ENCODE measurements around the gene BTBD16.

The BTBD16 gene

DNA sequence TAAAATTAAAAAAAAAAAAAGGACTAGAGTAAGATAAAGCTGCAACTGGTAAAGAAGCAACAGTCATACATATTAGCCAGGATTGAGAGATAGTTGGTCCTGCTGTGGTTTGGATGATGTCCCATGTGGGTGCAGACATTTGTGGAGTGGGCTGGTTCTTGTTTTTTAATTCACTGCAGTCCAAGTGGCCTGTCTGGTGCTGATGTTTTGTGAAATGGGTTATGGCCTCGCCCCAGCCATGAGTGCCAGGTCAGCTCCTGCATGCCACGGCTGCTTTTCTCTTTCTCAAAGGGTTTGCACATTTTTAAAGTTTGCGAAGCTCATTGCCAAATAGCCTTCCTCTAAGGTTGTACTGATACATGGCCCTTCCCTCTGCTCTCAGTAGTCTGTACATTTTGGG lies 14.1 kb upstream of the BTBD16 start:
- H3K27ac Mint-ChIP-seq: no peak overlapping the region

GRCh38 chr10:122258136-122259074 lies 12.7 kb upstream of the BTBD16 start:
- H3K4me3 Mint-ChIP-seq: no peak overlapping the region
- H3K27ac Mint-ChIP-seq: no peak overlapping the region
- H3K27me3 Mint-ChIP-seq: peaks cover 7% of the 10 kb centered on the region
- H3K4me1 Mint-ChIP-seq: no peaks in the 10 kb centered on the region
- H3K36me3 Mint-ChIP-seq: peaks cover 2% of the 10 kb centered on the region
- peaks cover 6% of the 10 kb centered on the region for H3K9me3 Mint-ChIP-seq

More for the DNA sequence above, 14.1 kb upstream of the BTBD16 start:
- Mint-ChIP-seq H3K9me3 (no peaks in the 10 kb centered on the region), H3K4me3 (no peak overlapping the region), H3K36me3 (no peaks in the 10 kb centered on the region), H3K27me3 (peaks cover 4% of the 10 kb centered on the region), H3K4me1 (no peaks in the 10 kb centered on the region)

GRCh38 chr10:122259075-122259466 lies 12.0 kb upstream of the BTBD16 start:
- no peak overlapping the region for H3K4me3 Mint-ChIP-seq
- no peak overlapping the region for H3K27ac Mint-ChIP-seq
- peaks cover 8% of the 10 kb centered on the region for H3K9me3 Mint-ChIP-seq
- H3K36me3 Mint-ChIP-seq: peaks cover 4% of the 10 kb centered on the region
- H3K4me1 Mint-ChIP-seq: no peaks in the 10 kb centered on the region
- H3K27me3 Mint-ChIP-seq: peaks cover 8% of the 10 kb centered on the region

- Mint-ChIP-seq H3K27me3 (peaks cover 16% of the 10 kb centered on the region), H3K4me1 (no peaks in the 10 kb centered on the region), H3K36me3 (peaks cover 4% of the 10 kb centered on the region), H3K27ac (no peak overlapping the region), H3K4me3 (no peak overlapping the region), H3K9me3 (peaks cover 8% of the 10 kb centered on the region)
Observed at GRCh38 chr10:122261584-122261983, 9.5 kb upstream of the BTBD16 start.

- Mint-ChIP-seq H3K9me3 (peaks cover 8% of the 10 kb centered on the region), H3K4me3 (no peak overlapping the region), H3K27me3 (peaks cover 22% of the 10 kb centered on the region), H3K4me1 (no peaks in the 10 kb centered on the region), H3K27ac (no peak overlapping the region), H3K36me3 (peaks cover 4% of the 10 kb centered on the region)
Observed at GRCh38 chr10:122263971-122264370, 7.1 kb upstream of the BTBD16 start.

DNA sequence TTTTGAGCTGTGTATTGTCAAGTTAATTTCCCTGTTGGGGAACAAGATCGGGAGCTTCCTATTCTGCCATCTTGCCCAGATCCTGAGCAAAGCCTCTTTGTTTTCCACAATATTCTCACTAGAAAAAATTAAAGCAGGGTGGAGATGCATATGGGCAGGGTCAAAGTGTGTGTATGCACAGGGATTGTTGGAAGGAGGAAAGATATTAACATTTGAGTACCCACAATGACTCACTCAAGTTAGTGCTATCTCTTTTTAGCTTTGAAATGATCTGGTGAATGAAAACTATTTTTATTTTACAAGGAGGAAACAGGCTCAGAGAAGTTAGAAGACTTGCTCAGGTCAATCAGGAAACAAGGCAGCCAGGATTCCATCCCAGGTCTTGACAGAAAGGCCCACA lies 6.7 kb upstream of the BTBD16 start:
- peaks cover 4% of the 10 kb centered on the region for H3K36me3 Mint-ChIP-seq
- H3K4me3 Mint-ChIP-seq: no peak overlapping the region
- peaks cover 22% of the 10 kb centered on the region for H3K27me3 Mint-ChIP-seq

GRCh38 chr10:122264931-122265330 lies 6.2 kb upstream of the BTBD16 start:
- no peak overlapping the region for H3K4me3 Mint-ChIP-seq
- peaks cover 4% of the 10 kb centered on the region for H3K36me3 Mint-ChIP-seq
- H3K27ac Mint-ChIP-seq: no peak overlapping the region
- peaks cover 8% of the 10 kb centered on the region for H3K9me3 Mint-ChIP-seq
- H3K4me1 Mint-ChIP-seq: no peaks in the 10 kb centered on the region
- H3K27me3 Mint-ChIP-seq: peaks cover 22% of the 10 kb centered on the region

More for the DNA sequence above, 6.7 kb upstream of the BTBD16 start:
- peaks cover 8% of the 10 kb centered on the region for H3K9me3 Mint-ChIP-seq
- H3K27ac Mint-ChIP-seq: no peak overlapping the region
- H3K4me1 Mint-ChIP-seq: no peaks in the 10 kb centered on the region

DNA sequence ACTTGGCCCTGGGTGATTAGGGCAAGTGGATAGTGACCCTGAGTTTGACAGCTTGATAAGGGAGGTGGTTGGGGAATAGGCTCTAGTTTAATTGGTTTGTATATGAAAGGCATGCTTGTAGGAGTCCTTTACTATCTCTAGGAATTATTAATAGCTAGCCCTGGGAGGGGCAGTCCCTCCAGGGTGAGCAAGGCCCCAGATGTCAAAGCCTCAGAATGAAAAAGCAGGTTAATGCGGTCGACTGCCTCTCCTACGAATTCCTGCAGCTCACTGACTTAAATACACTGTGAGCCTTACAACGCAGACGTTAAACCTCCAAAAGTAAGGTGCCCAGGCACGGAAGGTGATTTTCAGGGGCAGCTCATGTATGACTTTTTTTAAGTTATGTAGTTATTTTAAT lies 5.2 kb upstream of the BTBD16 start:
- Mint-ChIP-seq H3K27me3 (peaks cover 21% of the 10 kb centered on the region), H3K4me1 (no peaks in the 10 kb centered on the region), H3K9me3 (peaks cover 8% of the 10 kb centered on the region), H3K27ac (no peak overlapping the region), H3K4me3 (no peak overlapping the region), H3K36me3 (peaks cover 4% of the 10 kb centered on the region)

GRCh38 chr10:122267849-122268737 lies 3.0 kb upstream of the BTBD16 start:
- Mint-ChIP-seq H3K27me3 (peaks cover 20% of the 10 kb centered on the region), H3K27ac (no peak overlapping the region), H3K4me1 (no peaks in the 10 kb centered on the region), H3K9me3 (peaks cover 5% of the 10 kb centered on the region), H3K4me3 (no peak overlapping the region), H3K36me3 (peaks cover 4% of the 10 kb centered on the region)

- Mint-ChIP-seq H3K36me3 (no peaks in the 10 kb centered on the region), H3K9me3 (no peaks in the 10 kb centered on the region), H3K27me3 (peaks cover 16% of the 10 kb centered on the region), H3K4me3 (no peak overlapping the region), H3K4me1 (no peaks in the 10 kb centered on the region), H3K27ac (no peak overlapping the region)
Observed at GRCh38 chr10:122269059-122269687, 1.9 kb upstream of the BTBD16 start.

GRCh38 chr10:122273966-122274545 lies 3.0 kb downstream of the BTBD16 start:
- H3K27ac Mint-ChIP-seq: no peak overlapping the region
- peaks cover 6% of the 10 kb centered on the region for H3K27me3 Mint-ChIP-seq
- no peaks in the 10 kb centered on the region for H3K9me3 Mint-ChIP-seq
- no peaks in the 10 kb centered on the region for H3K4me1 Mint-ChIP-seq
- H3K4me3 Mint-ChIP-seq: no peak overlapping the region
- H3K36me3 Mint-ChIP-seq: no peaks in the 10 kb centered on the region

DNA sequence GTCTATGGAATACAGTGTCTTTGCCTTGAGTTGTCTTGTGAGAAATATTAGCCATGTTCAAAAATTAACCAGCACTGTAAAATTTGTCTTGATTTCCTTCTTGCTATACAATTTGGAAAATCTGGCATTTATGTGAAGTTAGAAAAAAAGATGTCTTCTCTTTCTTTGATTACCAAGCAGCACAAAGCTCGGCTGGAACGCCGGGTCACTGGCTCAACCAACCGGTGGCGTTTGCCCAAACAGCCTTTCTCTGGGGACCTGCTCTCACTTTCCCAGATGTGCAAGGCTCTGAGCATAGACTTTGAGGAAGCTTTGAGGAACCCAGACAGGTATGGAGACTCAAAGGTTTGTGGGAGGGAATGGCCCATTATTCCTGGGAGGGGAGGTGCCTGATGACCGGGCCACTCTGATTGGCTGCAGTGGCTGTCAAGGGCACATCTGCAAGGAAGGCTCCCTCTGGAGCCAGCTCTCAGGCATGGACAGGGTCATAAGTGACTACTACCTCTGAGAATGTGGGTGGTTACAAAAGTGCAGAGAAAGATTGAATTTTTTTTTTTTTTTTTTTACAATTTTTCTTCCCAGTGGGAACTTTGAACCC lies 5.6 kb downstream of the BTBD16 start:
- no peak overlapping the region for H3K27ac Mint-ChIP-seq
- H3K4me1 Mint-ChIP-seq: no peaks in the 10 kb centered on the region
- no peaks in the 10 kb centered on the region for H3K36me3 Mint-ChIP-seq
- peaks cover 4% of the 10 kb centered on the region for H3K27me3 Mint-ChIP-seq
- no peak overlapping the region for H3K4me3 Mint-ChIP-seq
- no peaks in the 10 kb centered on the region for H3K9me3 Mint-ChIP-seq

GRCh38 chr10:122277526-122278136 lies 6.5 kb downstream of the BTBD16 start:
- H3K27ac Mint-ChIP-seq: no peak overlapping the region
- H3K4me1 Mint-ChIP-seq: no peaks in the 10 kb centered on the region
- H3K36me3 Mint-ChIP-seq: no peaks in the 10 kb centered on the region
- H3K27me3 Mint-ChIP-seq: peaks cover 8% of the 10 kb centered on the region
- H3K9me3 Mint-ChIP-seq: no peaks in the 10 kb centered on the region
- no peak overlapping the region for H3K4me3 Mint-ChIP-seq

DNA sequence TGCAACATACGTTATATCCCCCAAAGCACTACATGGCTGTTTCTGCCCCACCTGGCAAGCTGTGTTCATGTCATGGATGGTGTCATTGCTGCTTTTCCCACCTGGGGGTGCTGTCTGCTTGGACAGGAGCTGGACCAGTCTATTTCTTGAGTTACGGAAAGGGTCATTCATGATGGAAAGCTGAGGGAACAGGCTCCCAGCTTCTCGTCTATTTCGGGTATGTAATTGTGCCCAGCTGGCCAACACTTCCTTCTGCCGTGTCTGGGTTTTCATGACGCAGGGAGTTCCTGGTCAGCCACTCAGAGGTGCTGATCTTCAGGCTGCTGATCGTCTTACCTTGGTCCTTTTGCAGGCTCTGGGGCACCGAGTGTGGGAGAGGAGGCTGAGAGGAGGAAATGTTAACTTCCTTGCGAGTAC lies 8.6 kb downstream of the BTBD16 start:
- H3K4me1 Mint-ChIP-seq: no peaks in the 10 kb centered on the region
- no peak overlapping the region for H3K4me3 Mint-ChIP-seq
- H3K27me3 Mint-ChIP-seq: peaks cover 6% of the 10 kb centered on the region
- H3K27ac Mint-ChIP-seq: no peak overlapping the region
- H3K9me3 Mint-ChIP-seq: no peaks in the 10 kb centered on the region
- no peaks in the 10 kb centered on the region for H3K36me3 Mint-ChIP-seq
